ENCODE data around the gene INSR. TPM values are rescaled to one million over a fixed set of nuclear protein-coding genes. Genes with fewer than 3 reads are reported as not detected.
A peak's percentile ranks its signal among the peaks of the same experiment; 100 is the strongest.

The INSR gene
- total and polyA plus RNA-seq, 10 of the 15 experiments (the other 5 are each of a cell fraction or from before 2014, with no cell fraction given), result 4.2 to 34.9 (median 13.6) TPM

GRCh38 chr19:7197760-7198696 is 96.2 kb downstream of the INSR start (continued):
- peak; percentile 61 for TF ChIP-seq ZZZ3 (IDR thresholded peaks at IDR 0.05; ENCODE audit: control insufficient read depth, insufficient read length, low read depth)
- no peak for TF ChIP-seq KDM1A (IDR thresholded peaks at IDR 0.05; ENCODE audit: borderline replicate concordance)
- TF ChIP-seq SMC3 (IDR thresholded peaks at IDR 0.05; ENCODE audit: borderline replicate concordance, low read length), result peak; percentile 16; the same call in 1 of the 2 replicates
- no peak for TF ChIP-seq JUND (IDR thresholded peaks at IDR 0.05; ENCODE audit: low read depth, low read length)
- no peak for TF ChIP-seq BRCA1 (IDR thresholded peaks at IDR 0.05; ENCODE audit: low read depth, low read length)
- peak; percentile 88 for TF ChIP-seq IKZF1 (conservative IDR thresholded peaks at IDR 0.05)
- TF ChIP-seq NFYB (IDR thresholded peaks at IDR 0.05; ENCODE audit: insufficient read depth, low read depth, low read length), result peak; percentile 73
- peak in 2 of 3 experiments; percentile 26 to 34; a peak in 2 of 6 replicates for TF ChIP-seq CTCF (IDR thresholded peaks at IDR 0.05 in 2 of 3, conservative IDR thresholded peaks at IDR 0.05 in 1 of 3; ENCODE audit: control insufficient read depth in 2 of 3, extremely low read depth in 1 of 3, insufficient read depth in 1 of 3, low read depth in 3 of 3, low read length in 3 of 3)
- peak; percentile 99 for TF ChIP-seq SP1 (IDR thresholded peaks at IDR 0.05; ENCODE audit: low read depth, low read length)
- TF ChIP-seq POU2F2 (IDR thresholded peaks at IDR 0.05; ENCODE audit: borderline replicate concordance, low read depth, low read length), result peak; percentile 67; the same call in 2 of the 3 replicates
- TF ChIP-seq RUNX3 (IDR thresholded peaks at IDR 0.05; ENCODE audit: low read length), result peak; percentile 80
- TF ChIP-seq TCF3 (IDR thresholded peaks at IDR 0.05; ENCODE audit: borderline replicate concordance, insufficient read depth, low read depth, low read length), result peak; percentile 46; the same call in 1 of the 2 replicates
- no peak for TF ChIP-seq YBX1 (IDR thresholded peaks at IDR 0.05)
- TF ChIP-seq E4F1 (IDR thresholded peaks at IDR 0.05; ENCODE audit: borderline replicate concordance, partially characterized antibody), result peak; percentile 45
- peak; percentile 55; the same call in 1 of the 2 replicates for TF ChIP-seq ZNF24 (IDR thresholded peaks at IDR 0.05)
- TF ChIP-seq NFIC (IDR thresholded peaks at IDR 0.05; ENCODE audit: low read depth, low read length), result no peak
- TF ChIP-seq ZNF687 (IDR thresholded peaks at IDR 0.05), result peak; percentile 73
- TF ChIP-seq IRF3 (IDR thresholded peaks at IDR 0.05), result 0 out of 2 replicates have a peak, but pooled peaks have one; percentile 46
- TF ChIP-seq SMARCA5 (IDR thresholded peaks at IDR 0.05), result no peak; the same call in 1 of the 2 replicates
- no peak for TF ChIP-seq ZNF384 (IDR thresholded peaks at IDR 0.05; ENCODE audit: borderline replicate concordance, low read depth, low read length)

Measured in GM12878 (cell line).